H9 (cell line): Measurements from ENCODE around the gene TIGD6. TPM values are rescaled to one million over a fixed set of nuclear protein-coding genes. Genes with fewer than 3 reads are reported as not detected.

Experiments
- DNase-seq: peaks from one replicate; pipeline ENCODE4 v3.0.0-alpha.2; 2017
- H2AFZ ChIP-seq: one replicate; pipeline ENCODE4 v1.6.1; 2013; ENCODE audit warnings: mild to moderate bottlenecking, low read length, control low read depth, moderate library complexity
- H2AK5ac ChIP-seq: 2 replicates; pipeline ENCODE4 v1.6.1; 2013; ENCODE audit warnings: low read length, control low read depth, mixed read lengths; ENCODE audit not compliant: insufficient read length
- H2BK120ac ChIP-seq: one replicate; pipeline ENCODE4 v1.6.1; 2013; ENCODE audit warnings: low read depth, mild to moderate bottlenecking, low read length, control low read depth, inconsistent platforms; ENCODE audit not compliant: poor library complexity, severe bottlenecking
- H2BK12ac ChIP-seq: 2 replicates; pipeline ENCODE4 v1.6.1; 2013; ENCODE audit warnings: low read length, control low read depth, mixed read lengths, low read depth; ENCODE audit not compliant: insufficient read length
- H2BK15ac ChIP-seq: 2 replicates; pipeline ENCODE4 v1.6.1; 2013; ENCODE audit warnings: low read depth, low read length, control low read depth
- H2BK20ac ChIP-seq: one replicate; pipeline ENCODE4 v1.6.1; 2013; ENCODE audit warnings: low read depth, mild to moderate bottlenecking, low read length, control low read depth, inconsistent platforms; ENCODE audit not compliant: poor library complexity, severe bottlenecking
- H2BK5ac ChIP-seq: 2 replicates; pipeline ENCODE4 v1.6.1; 2013; ENCODE audit warnings: low read length, control low read depth, mixed read lengths; ENCODE audit not compliant: insufficient read length
- H3K14ac ChIP-seq: 2 replicates; pipeline ENCODE4 v1.6.1; 2013; ENCODE audit warnings: low read length, control low read depth; ENCODE audit not compliant: insufficient read depth
- H3K18ac ChIP-seq: 2 replicates; pipeline ENCODE4 v1.6.1; 2013; ENCODE audit warnings: low read depth, mild to moderate bottlenecking, mixed read lengths, low read length, control low read depth; ENCODE audit not compliant: insufficient read length
- H3K23ac ChIP-seq: 2 replicates; pipeline ENCODE4 v1.6.1; 2013; ENCODE audit warnings: low read length, control low read depth, mixed read lengths, low read depth; ENCODE audit not compliant: insufficient read length
- H3K23me2 ChIP-seq: 2 replicates; pipeline ENCODE4 v1.6.1; 2013; ENCODE audit warnings: low read depth, mild to moderate bottlenecking, mixed read lengths, low read length, control low read depth; ENCODE audit not compliant: insufficient read length, poor library complexity, severe bottlenecking
- H3K27ac ChIP-seq: 2 replicates; pipeline ENCODE4 v1.5.1; 2013; ENCODE audit warnings: low read length, control low read depth, mixed read lengths, low read depth; ENCODE audit not compliant: insufficient read length
- H3K27me3 ChIP-seq: 2 replicates; pipeline ENCODE4 v1.6.1; 2013; ENCODE audit warnings: low read length, control low read depth, inconsistent platforms; ENCODE audit not compliant: insufficient read depth
- H3K4ac ChIP-seq: 2 replicates; pipeline ENCODE4 v1.6.1; 2013; ENCODE audit warnings: low read depth, mild to moderate bottlenecking, control low read depth, inconsistent platforms, low read length, moderate library complexity
- H3K4me1 ChIP-seq: 2 replicates; pipeline ENCODE4 v1.6.1; 2013; ENCODE audit warnings: low read length, control low read depth, inconsistent platforms; ENCODE audit not compliant: insufficient read depth
- H3K4me2 ChIP-seq: 2 replicates; pipeline ENCODE4 v1.6.1; 2013; ENCODE audit warnings: low read length, control low read depth, mixed read lengths; ENCODE audit not compliant: insufficient read length, insufficient read depth
- H3K56ac ChIP-seq: 2 replicates; pipeline ENCODE4 v1.6.1; 2013; ENCODE audit warnings: low read depth, mild to moderate bottlenecking, mixed read lengths, low read length, control low read depth; ENCODE audit not compliant: insufficient read length
- H3K79me1 ChIP-seq: 2 replicates; pipeline ENCODE4 v1.6.1; 2013; ENCODE audit warnings: low read depth, mild to moderate bottlenecking, moderate library complexity, low read length, control low read depth, inconsistent platforms; ENCODE audit not compliant: insufficient read depth, poor library complexity, severe bottlenecking
- H3K79me2 ChIP-seq: 2 replicates; pipeline ENCODE4 v1.6.1; 2013; ENCODE audit warnings: low read length, control low read depth, inconsistent platforms; ENCODE audit not compliant: insufficient read depth
- H3K9ac ChIP-seq: 2 replicates; pipeline ENCODE4 v1.6.1; 2013; ENCODE audit warnings: low read length, control low read depth, mixed read lengths; ENCODE audit not compliant: insufficient read length; ENCODE audit errors: extremely low read depth
- H3K9me3 ChIP-seq: one replicate; pipeline ENCODE4 v1.6.1; 2013; ENCODE audit warnings: low read depth, low read length, inconsistent platforms; ENCODE audit not compliant: control insufficient read depth
- H3T11ph ChIP-seq: one replicate; pipeline ENCODE4 v1.6.1; 2013; ENCODE audit warnings: mild to moderate bottlenecking, low read length, control low read depth, inconsistent platforms
- H4K20me1 ChIP-seq: one replicate; pipeline ENCODE4 v1.6.1; 2013; ENCODE audit not compliant: control insufficient read depth, insufficient read length, insufficient read depth
- H4K5ac ChIP-seq: 2 replicates; pipeline ENCODE4 v1.6.1; 2013; ENCODE audit warnings: low read depth, mild to moderate bottlenecking, mixed read lengths, low read length, control low read depth; ENCODE audit not compliant: insufficient read length
- H4K8ac ChIP-seq: replicated peaks from 2 replicates; pipeline ENCODE4 v1.6.1; 2013; ENCODE audit warnings: low read length, control low read depth, mixed read lengths, low read depth; ENCODE audit not compliant: insufficient read length
- H4K91ac ChIP-seq: 2 replicates; pipeline ENCODE4 v1.6.1; 2013; ENCODE audit warnings: low read depth, mild to moderate bottlenecking, moderate library complexity, mixed read lengths, low read length, control low read depth; ENCODE audit not compliant: insufficient read length
- H3K27ac Mint-ChIP-seq, 3 experiments: 2 replicates in 2 of 3; 3 replicates in 1 of 3; pipeline ENCODE4 v1.8.0; 2020 to 2021; ENCODE audit warnings: mixed read lengths in 3 of 3, mild to moderate bottlenecking in 1 of 3, moderate library complexity in 1 of 3
- H3K27me3 Mint-ChIP-seq: 2 replicates; pipeline ENCODE4 v1.8.0; 2021; ENCODE audit warnings: low read depth, mild to moderate bottlenecking, moderate library complexity, mixed read lengths
- H3K36me3 Mint-ChIP-seq, 3 experiments: 2 replicates in 2 of 3; 3 replicates in 1 of 3; pipeline ENCODE4 v1.8.0; 2020 to 2021; ENCODE audit warnings: low read depth in 3 of 3, mixed read lengths in 3 of 3; ENCODE audit not compliant: insufficient read depth in 1 of 3
- H3K4me1 Mint-ChIP-seq, 2 experiments: 2 replicates each; pipeline ENCODE4 v1.8.0; 2020; ENCODE audit warnings: mixed read lengths in 2 of 2
- H3K4me3 Mint-ChIP-seq, 2 experiments: 2 replicates in 1 of 2; 3 replicates in 1 of 2; pipeline ENCODE4 v1.8.0; 2020 to 2021; ENCODE audit warnings: mild to moderate bottlenecking in 2 of 2, mixed read lengths in 2 of 2, moderate library complexity in 1 of 2
- H3K9me3 Mint-ChIP-seq, 2 experiments: 2 replicates in 1 of 2; 3 replicates in 1 of 2; pipeline ENCODE4 v1.8.0; 2020; ENCODE audit warnings: mild to moderate bottlenecking in 2 of 2, mixed read lengths in 2 of 2, moderate library complexity in 1 of 2
- WGBS: extraction: QIAGEN DNeasy Blood & Tissue Kit; methylation state at CpG from one replicate; pipeline ENCODE4 v1.1.7; 2013; ENCODE audit warnings: missing lambda C conversion rate, low lambda C conversion rate, mixed read lengths; ENCODE audit not compliant: insufficient read length; ENCODE audit errors: extremely low coverage; 5-methylcytosine and 5-hydroxymethylcytosine counted together
- total RNA-seq: library from RNA; stranded (reverse); gene quantifications from 2 replicates; pipeline ENCODE4 v1.2.1, GENCODE V29; 2021
- TF ChIP-seq, protein P1 (sequence below): fragments of 200-600 bp; sonication (generic); conservative IDR thresholded peaks from 3 replicates; pipeline ENCODE4 v1.8.0; 2021; ENCODE audit warnings: antibody characterized with exemption, mild to moderate bottlenecking

The TIGD6 gene
- total RNA-seq, 1 experiment from 2014 or later, result 1.8 TPM

DNA sequence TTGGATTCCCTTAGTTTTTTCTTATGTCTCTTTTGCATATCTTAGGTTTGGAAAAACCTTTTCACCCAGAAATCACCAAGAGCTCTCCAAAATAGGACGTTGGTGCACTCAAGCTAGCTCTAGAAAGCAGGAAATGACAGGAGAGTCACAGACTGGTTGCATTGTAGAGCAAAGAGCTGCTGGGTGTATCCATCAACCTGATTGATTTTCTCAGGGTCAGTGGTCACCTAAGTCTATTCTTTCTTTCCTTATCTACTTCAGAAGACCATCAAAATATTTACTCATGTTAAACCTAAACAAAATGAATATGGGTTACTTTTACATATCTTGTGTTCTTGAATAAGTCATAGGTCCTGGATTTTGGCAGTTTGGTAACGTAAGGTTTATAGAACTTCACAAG lies 25.0 kb downstream of the TIGD6 start:
- Histone ChIP-seq H3K23me2 (no peaks in the 10 kb centered on the region), H3K14ac (no peak overlapping the region), H3K56ac (no peak overlapping the region), H2BK12ac (no peak overlapping the region), H3K79me1 (no peaks in the 10 kb centered on the region), H3T11ph (no peak overlapping the region), H4K8ac (no peak overlapping the region), H2BK5ac (no peak overlapping the region), H2BK15ac (no peak overlapping the region), H3K79me2 (0 out of 2 replicates have a peak, but pooled peaks cover 2% of the 10 kb centered on the region), H3K18ac (no peak overlapping the region), H4K5ac (no peak overlapping the region), H3K4ac (no peak overlapping the region), H4K91ac (no peak overlapping the region), H3K27ac (no peak overlapping the region), H2BK120ac (no peak overlapping the region), H3K27me3 (no peaks in the 10 kb centered on the region), H3K4me2 (no peak overlapping the region), H3K9me3 (no peaks in the 10 kb centered on the region), H2AK5ac (no peak overlapping the region), H2BK20ac (no peak overlapping the region), H3K9ac (no peak overlapping the region), H3K23ac (no peak overlapping the region), H2AFZ (no peak overlapping the region), H4K20me1 (no peaks in the 10 kb centered on the region), H3K4me1 (no peaks in the 10 kb centered on the region)
- no peaks in the 10 kb centered on the region; a peak in 1 of 5 replicates for H3K9me3 Mint-ChIP-seq
- H3K4me1 Mint-ChIP-seq, result no peaks in the 10 kb centered on the region
- TF ChIP-seq, protein P1, sequence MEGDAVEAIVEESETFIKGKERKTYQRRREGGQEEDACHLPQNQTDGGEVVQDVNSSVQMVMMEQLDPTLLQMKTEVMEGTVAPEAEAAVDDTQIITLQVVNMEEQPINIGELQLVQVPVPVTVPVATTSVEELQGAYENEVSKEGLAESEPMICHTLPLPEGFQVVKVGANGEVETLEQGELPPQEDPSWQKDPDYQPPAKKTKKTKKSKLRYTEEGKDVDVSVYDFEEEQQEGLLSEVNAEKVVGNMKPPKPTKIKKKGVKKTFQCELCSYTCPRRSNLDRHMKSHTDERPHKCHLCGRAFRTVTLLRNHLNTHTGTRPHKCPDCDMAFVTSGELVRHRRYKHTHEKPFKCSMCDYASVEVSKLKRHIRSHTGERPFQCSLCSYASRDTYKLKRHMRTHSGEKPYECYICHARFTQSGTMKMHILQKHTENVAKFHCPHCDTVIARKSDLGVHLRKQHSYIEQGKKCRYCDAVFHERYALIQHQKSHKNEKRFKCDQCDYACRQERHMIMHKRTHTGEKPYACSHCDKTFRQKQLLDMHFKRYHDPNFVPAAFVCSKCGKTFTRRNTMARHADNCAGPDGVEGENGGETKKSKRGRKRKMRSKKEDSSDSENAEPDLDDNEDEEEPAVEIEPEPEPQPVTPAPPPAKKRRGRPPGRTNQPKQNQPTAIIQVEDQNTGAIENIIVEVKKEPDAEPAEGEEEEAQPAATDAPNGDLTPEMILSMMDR, result no peak
- DNase-seq, result no peak
- no peak overlapping the region for H3K27ac Mint-ChIP-seq
- H3K4me3 Mint-ChIP-seq, result no peak overlapping the region
- WGBS, result no CpG with 5 or more reads among the region's 2 CpGs
- no peaks in the 10 kb centered on the region for H3K27me3 Mint-ChIP-seq
- H3K36me3 Mint-ChIP-seq, result peaks cover 0 to 5% (median 0%) of the 10 kb centered on the region in 3 experiments; a peak in 2 of 7 replicates
